ENCODE results near the gene ICA1L.
"Not testable (repeated sequence)": the region's sequence is repeated elsewhere in the genome, so short reads cannot be mapped to it uniquely, and the experiment has no call there.

Gene ICA1L

DNA sequence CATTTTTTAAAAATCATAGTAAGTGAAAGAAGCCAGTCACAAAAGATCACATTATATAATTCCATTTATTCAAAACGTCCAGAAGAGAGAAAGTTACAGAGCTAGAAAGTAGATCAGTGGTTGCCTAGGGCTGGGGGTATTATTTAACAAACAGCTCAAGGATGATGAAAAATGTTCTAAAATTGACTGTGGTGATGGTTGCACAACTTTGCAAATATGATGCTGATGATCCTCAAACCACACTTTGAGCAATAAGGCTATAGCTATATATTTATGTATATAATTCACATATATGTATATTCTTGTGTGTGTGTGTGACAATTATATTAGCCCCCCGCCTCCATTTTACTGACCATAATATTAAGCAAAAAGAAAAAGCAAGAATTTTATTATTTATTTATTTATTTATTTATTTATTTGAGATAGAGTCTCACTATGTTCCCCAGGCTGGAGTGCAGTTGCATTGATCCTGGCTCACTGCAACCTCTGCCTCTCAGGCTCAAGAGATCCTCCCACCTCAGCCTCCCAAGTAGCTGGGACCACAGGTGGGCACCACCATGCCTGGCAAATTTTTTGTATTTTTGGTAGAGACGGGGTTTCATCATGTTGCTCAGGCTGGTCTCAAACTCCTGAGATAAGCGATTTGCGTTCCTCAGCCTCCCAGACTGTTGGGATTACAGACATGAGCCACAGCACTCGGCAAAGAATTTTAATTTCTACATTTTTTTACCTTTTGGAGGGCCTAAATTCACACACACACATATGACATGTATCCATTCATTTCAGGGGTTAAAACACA is 38.0 kb upstream of the ICA1L start:
- TF ChIP-seq ZNF530 (tag by site-specific recombination; IDR thresholded peaks at IDR 0.05; ENCODE audit: low read depth) (no peak), ZNF26 (tag by site-specific recombination; IDR thresholded peaks at IDR 0.05) (peak; percentile 35; the same call in 1 of the 2 replicates)
- CTCF ChIA-PET, result interaction anchor here (0.6 kb wide), 1 partner anchor 837 kb away, joined by 3 read pairs; no protein-coding TSS in a partner anchor
- H3K36me3 ChIP-seq (ENCODE audit: control insufficient read depth in 2 of 2, insufficient read depth in 1 of 2, low read length in 2 of 2), result peaks cover 20 to 23% of the 10 kb centered on the region in 2 experiments
- no peak overlapping the region for H3K4me3 ChIP-seq (ENCODE audit: low read depth, low read length)
- peaks cover 2% of the 10 kb centered on the region; the same call in 1 of the 2 replicates for H3K4me1 ChIP-seq (ENCODE audit: control insufficient read depth, insufficient read depth, low read length)
- H3K9me3 ChIP-seq (ENCODE audit: control insufficient read depth, insufficient read depth, low read depth, low read length), result no peaks in the 10 kb centered on the region
- no peak overlapping the region for H3K27ac ChIP-seq (ENCODE audit: extremely low read depth, low read depth, low read length)
- POLR2A ChIA-PET, result no interaction called here

DNA sequence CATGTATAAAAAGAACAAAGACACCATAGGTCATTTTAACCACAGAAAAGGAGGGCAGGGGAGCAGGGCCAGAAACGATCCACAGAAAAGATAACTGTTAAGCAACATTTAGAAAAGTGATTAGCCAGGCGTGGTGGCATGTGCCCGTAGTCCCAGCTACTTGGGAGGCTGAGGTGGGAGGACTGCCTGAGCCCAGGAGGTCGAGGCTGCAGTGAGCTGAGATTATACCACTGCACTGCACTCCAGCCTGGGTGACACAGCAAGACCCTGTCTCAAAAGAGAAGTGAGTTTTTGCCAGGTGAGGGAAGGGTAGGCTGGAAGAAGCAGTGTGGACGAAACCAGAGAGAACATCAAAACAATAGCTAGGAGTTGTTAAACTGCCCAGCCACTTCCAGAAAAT is 36.6 kb upstream of the ICA1L start:
- Histone ChIP-seq H3K9me3 (ENCODE audit: control insufficient read depth, insufficient read depth, low read depth, low read length) (no peaks in the 10 kb centered on the region), H3K4me3 (ENCODE audit: low read depth, low read length) (no peak overlapping the region), H3K4me1 (ENCODE audit: control insufficient read depth, insufficient read depth, low read length) (peaks cover 2% of the 10 kb centered on the region; the same call in 1 of the 2 replicates), H3K27ac (ENCODE audit: extremely low read depth, low read depth, low read length) (no peak overlapping the region), H3K36me3 (ENCODE audit: control insufficient read depth in 2 of 2, insufficient read depth in 1 of 2, low read length in 2 of 2) (peaks cover 20 to 26% of the 10 kb centered on the region in 2 experiments)
- TF ChIP-seq ZNF701 (tag by site-specific recombination; IDR thresholded peaks at IDR 0.05) (no peak), ZNF341 (tag by site-specific recombination; IDR thresholded peaks at IDR 0.05; ENCODE audit: low read depth) (no peak), ZFP69B (tag by site-specific recombination; IDR thresholded peaks at IDR 0.05) (no peak), IKZF3 (tag by site-specific recombination; IDR thresholded peaks at IDR 0.05) (no peak), ZNF354C (tag by site-specific recombination; IDR thresholded peaks at IDR 0.05; ENCODE audit: borderline replicate concordance, low read depth) (no peak), ZNF155 (tag by site-specific recombination; IDR thresholded peaks at IDR 0.05) (no peak), ZNF37A (tag by site-specific recombination; IDR thresholded peaks at IDR 0.05) (no peak), GLIS1 (tag by site-specific recombination; IDR thresholded peaks at IDR 0.05) (no peak), ZNF510 (tag by site-specific recombination; IDR thresholded peaks at IDR 0.05; ENCODE audit: insufficient replicate concordance) (no peak), ZNF324 (tag by site-specific recombination; IDR thresholded peaks at IDR 0.05) (no peak), ZNF157 (tag by site-specific recombination; IDR thresholded peaks at IDR 0.05) (no peak), ZSCAN4 (tag by site-specific recombination; IDR thresholded peaks at IDR 0.05) (no peak)
- CTCF ChIA-PET, result no interaction called here
- POLR2A ChIA-PET, result no interaction called here

DNA sequence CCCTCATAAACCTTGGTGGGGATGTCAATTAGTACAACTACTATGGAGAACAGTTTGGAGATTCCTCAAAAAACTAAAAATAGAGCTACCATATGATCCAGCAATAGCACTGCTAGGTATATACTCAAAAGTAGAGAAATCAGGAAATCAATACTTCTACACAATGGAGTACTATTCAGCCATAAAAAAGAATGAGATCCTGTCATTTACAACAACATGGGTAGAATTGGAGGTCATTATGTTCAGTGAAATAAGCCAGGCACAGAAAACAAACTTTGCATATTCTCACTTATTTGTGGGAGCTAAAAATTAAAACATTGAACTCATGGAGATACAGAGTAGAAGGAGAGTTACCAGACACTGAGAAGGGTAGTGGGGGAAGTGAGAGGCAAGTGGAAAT is 33.9 kb upstream of the ICA1L start:
- H3K9me3 ChIP-seq (ENCODE audit: control insufficient read depth, insufficient read depth, low read depth, low read length); H3K27ac ChIP-seq (ENCODE audit: extremely low read depth, low read depth, low read length); POLR2A ChIA-PET; H3K4me3 ChIP-seq (ENCODE audit: low read depth, low read length); H3K4me1 ChIP-seq (ENCODE audit: control insufficient read depth, insufficient read depth, low read length); CTCF ChIA-PET: not testable (repeated sequence)
- peak; percentile 91 for TF ChIP-seq ZNF133 (tag by site-specific recombination; IDR thresholded peaks at IDR 0.05)
- peak; percentile 76 for TF ChIP-seq ZNF146 (tag by site-specific recombination; IDR thresholded peaks at IDR 0.05)
- H3K36me3 ChIP-seq (ENCODE audit: control insufficient read depth in 2 of 2, insufficient read depth in 1 of 2, low read length in 2 of 2), result peaks cover 24 to 37% of the 10 kb centered on the region in 2 experiments

DNA sequence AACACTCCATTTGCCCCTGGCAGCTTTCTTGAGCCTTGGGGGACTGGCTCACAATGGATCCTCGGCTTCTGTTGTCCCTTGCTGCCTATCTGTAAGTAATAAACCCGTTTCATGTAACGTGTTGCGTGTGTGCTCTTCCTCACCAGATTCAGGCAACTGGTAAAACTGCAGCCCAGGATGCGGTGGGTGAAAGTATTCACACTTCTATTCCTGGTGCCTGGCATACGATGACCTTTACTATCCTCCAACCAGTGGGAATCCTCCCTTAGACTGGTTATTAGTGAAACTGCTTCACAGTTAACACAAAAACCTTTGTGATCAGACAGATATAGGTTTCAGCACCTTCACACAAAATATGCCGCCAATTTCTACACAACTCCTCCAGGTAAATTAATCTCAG is 13.6 kb upstream of the ICA1L start:
- CTCF ChIA-PET, result no interaction called here
- no peak overlapping the region for H3K4me3 ChIP-seq (ENCODE audit: low read depth, low read length)
- POLR2A ChIA-PET, result no interaction called here
- no peak overlapping the region for H3K27ac ChIP-seq (ENCODE audit: extremely low read depth, low read depth, low read length)
- peaks cover 44 to 73% of the 10 kb centered on the region in 2 experiments; a peak in 2 of 3 replicates for H3K36me3 ChIP-seq (ENCODE audit: control insufficient read depth in 2 of 2, insufficient read depth in 1 of 2, low read length in 2 of 2)
- no peaks in the 10 kb centered on the region for H3K4me1 ChIP-seq (ENCODE audit: control insufficient read depth, insufficient read depth, low read length)
- H3K9me3 ChIP-seq (ENCODE audit: control insufficient read depth, insufficient read depth, low read depth, low read length), result no peaks in the 10 kb centered on the region
- no peak for TF ChIP-seq ZFP69B (tag by site-specific recombination; IDR thresholded peaks at IDR 0.05)
- TF ChIP-seq ZNF624 (tag by site-specific recombination; IDR thresholded peaks at IDR 0.05), result no peak
- TF ChIP-seq REPIN1 (tag by site-specific recombination; IDR thresholded peaks at IDR 0.05; ENCODE audit: low read depth), result no peak
- TF ChIP-seq EGR2 (tag by site-specific recombination; IDR thresholded peaks at IDR 0.05; ENCODE audit: low read depth), result no peak
- no peak for TF ChIP-seq PRDM1 (tag by site-specific recombination; IDR thresholded peaks at IDR 0.05)
- no peak for TF ChIP-seq SCRT2 (tag by site-specific recombination; IDR thresholded peaks at IDR 0.05)
- TF ChIP-seq, protein P1, sequence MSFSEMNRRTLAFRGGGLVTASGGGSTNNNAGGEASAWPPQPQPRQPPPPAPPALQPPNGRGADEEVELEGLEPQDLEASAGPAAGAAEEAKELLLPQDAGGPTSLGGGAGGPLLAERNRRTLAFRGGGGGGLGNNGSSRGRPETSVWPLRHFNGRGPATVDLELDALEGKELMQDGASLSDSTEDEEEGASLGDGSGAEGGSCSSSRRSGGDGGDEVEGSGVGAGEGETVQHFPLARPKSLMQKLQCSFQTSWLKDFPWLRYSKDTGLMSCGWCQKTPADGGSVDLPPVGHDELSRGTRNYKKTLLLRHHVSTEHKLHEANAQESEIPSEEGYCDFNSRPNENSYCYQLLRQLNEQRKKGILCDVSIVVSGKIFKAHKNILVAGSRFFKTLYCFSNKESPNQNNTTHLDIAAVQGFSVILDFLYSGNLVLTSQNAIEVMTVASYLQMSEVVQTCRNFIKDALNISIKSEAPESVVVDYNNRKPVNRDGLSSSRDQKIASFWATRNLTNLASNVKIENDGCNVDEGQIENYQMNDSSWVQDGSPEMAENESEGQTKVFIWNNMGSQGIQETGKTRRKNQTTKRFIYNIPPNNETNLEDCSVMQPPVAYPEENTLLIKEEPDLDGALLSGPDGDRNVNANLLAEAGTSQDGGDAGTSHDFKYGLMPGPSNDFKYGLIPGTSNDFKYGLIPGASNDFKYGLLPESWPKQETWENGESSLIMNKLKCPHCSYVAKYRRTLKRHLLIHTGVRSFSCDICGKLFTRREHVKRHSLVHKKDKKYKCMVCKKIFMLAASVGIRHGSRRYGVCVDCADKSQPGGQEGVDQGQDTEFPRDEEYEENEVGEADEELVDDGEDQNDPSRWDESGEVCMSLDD (tag by site-specific recombination; IDR thresholded peaks at IDR 0.05), result no peak

Data from HEK293 (cell line).